HG03521 (cell line): ENCODE results near the gene TCHHL1.
"Not testable (repeated sequence)": the region's sequence is repeated elsewhere in the genome, so short reads cannot be mapped to it uniquely, and the experiment has no call there.

ENCODE experiments used
- ATAC-seq: cut with Tn5 transposase; IDR thresholded peaks from one replicate; pipeline ENCODE4 v1.9.1; 2021; ENCODE audit warnings: mild to moderate bottlenecking, moderate library complexity; ENCODE audit not compliant: unreplicated experiment

TCHHL1 gene

GRCh38 chr1:152096931-152097330 lies 8.1 kb upstream of the TCHHL1 start:
- no peak for ATAC-seq

GRCh38 chr1:152086760-152087159 lies 2.1 kb downstream of the TCHHL1 start:
- no peak for ATAC-seq

- no peak for ATAC-seq
Measured at GRCh38 chr1:152084853-152085252, 4.0 kb downstream of the TCHHL1 start.

GRCh38 chr1:152081026-152081425 lies 7.8 kb downstream of the TCHHL1 start:
- not testable (repeated sequence) for ATAC-seq

- not testable (repeated sequence) for ATAC-seq
Measured at GRCh38 chr1:152080494-152080893, 8.4 kb downstream of the TCHHL1 start.

- ATAC-seq: no peak
Measured at GRCh38 chr1:152078831-152079441, 9.9 kb downstream of the TCHHL1 start.

- no peak for ATAC-seq
Measured at GRCh38 chr1:152072311-152072710, 16.6 kb downstream of the TCHHL1 start.

GRCh38 chr1:152071123-152071522 lies 17.7 kb downstream of the TCHHL1 start:
- ATAC-seq: no peak

- ATAC-seq: no peak
Measured at GRCh38 chr1:152067929-152068328, 20.9 kb downstream of the TCHHL1 start.

- ATAC-seq: no peak
Measured at GRCh38 chr1:152067150-152067549, 21.7 kb downstream of the TCHHL1 start.

GRCh38 chr1:152061952-152062351 lies 26.9 kb downstream of the TCHHL1 start:
- no peak for ATAC-seq

GRCh38 chr1:152053375-152053774 lies 35.5 kb downstream of the TCHHL1 start:
- ATAC-seq: no peak

GRCh38 chr1:152052606-152053005 lies 36.3 kb downstream of the TCHHL1 start:
- ATAC-seq: no peak

GRCh38 chr1:152050886-152051675 lies 37.8 kb downstream of the TCHHL1 start:
- no peak for ATAC-seq

- ATAC-seq: no peak
Measured at GRCh38 chr1:152049291-152050083, 39.4 kb downstream of the TCHHL1 start.

GRCh38 chr1:152048416-152049009 lies 40.4 kb downstream of the TCHHL1 start:
- no peak for ATAC-seq

- peak; percentile 94 for ATAC-seq
Measured at GRCh38 chr1:152047730-152048415, 41.0 kb downstream of the TCHHL1 start.

- ATAC-seq: no peak
Measured at GRCh38 chr1:152047413-152047729, 41.5 kb downstream of the TCHHL1 start.

GRCh38 chr1:152044386-152044785 lies 44.5 kb downstream of the TCHHL1 start:
- ATAC-seq: no peak

GRCh38 chr1:152043870-152044269 lies 45.0 kb downstream of the TCHHL1 start:
- ATAC-seq: no peak

GRCh38 chr1:152042030-152042429 lies 46.8 kb downstream of the TCHHL1 start:
- no peak for ATAC-seq
